GM12878 (cell line): Measurements from ENCODE around the gene PMM2.

Experiments used
- EP300 ChIP-seq, 2 experiments: fragments of 150-350 bp in 1 of 2; IDR thresholded peaks; 2 replicates each; pipeline ENCODE4 v1.6.1; 2011 to 2012; ENCODE audit warnings: low read depth in 2 of 2, low read length in 2 of 2, borderline replicate concordance in 1 of 2, improper control_type of control experiment in 1 of 2, inconsistent platforms in 1 of 2; ENCODE audit not compliant: control insufficient read depth in 1 of 2
- FOS ChIP-seq: IDR thresholded peaks from 3 replicates; pipeline ENCODE4 v1.6.1; 2011; ENCODE audit warnings: borderline replicate concordance; ENCODE audit not compliant: insufficient read length; ENCODE audit errors: extremely low read depth
- POLR2A ChIP-seq: IDR thresholded peaks from 2 replicates; pipeline ENCODE4 v1.6.1; 2011; ENCODE audit warnings: low read depth, mild to moderate bottlenecking, low read length
- POLR2AphosphoS5 ChIP-seq: IDR thresholded peaks from 2 replicates; pipeline ENCODE4 v1.6.1; 2011; ENCODE audit warnings: mild to moderate bottlenecking, low read length, inconsistent platforms
- SIN3A ChIP-seq: IDR thresholded peaks from 2 replicates; pipeline ENCODE4 v1.6.1; 2012; ENCODE audit warnings: low read depth, low read length, improper control_type of control experiment
- SMC3 ChIP-seq: IDR thresholded peaks from 2 replicates; pipeline ENCODE4 v1.6.1; 2011; ENCODE audit warnings: low read length, improper control_type of control experiment, borderline replicate concordance
- SRF ChIP-seq, 2 experiments: IDR thresholded peaks; 2 replicates each; pipeline ENCODE4 v1.6.1; 2011; ENCODE audit warnings: low read depth in 2 of 2, low read length in 2 of 2, mild to moderate bottlenecking in 1 of 2, moderate library complexity in 1 of 2
- ZNF274 ChIP-seq: IDR thresholded peaks from one replicate; pipeline ENCODE4 v1.8.0; 2011; ENCODE audit not compliant: insufficient read length, insufficient read depth
- TF ChIP-seq, protein P1 (sequence below), 3 experiments: IDR thresholded peaks in 2 of 3; conservative IDR thresholded peaks in 1 of 3; 2 replicates each; pipeline ENCODE4 v1.5.1; 2011; ENCODE audit warnings: low read depth in 3 of 3, low read length in 3 of 3, mild to moderate bottlenecking in 3 of 3, control low read depth in 2 of 3, moderate library complexity in 2 of 3, inconsistent platforms in 1 of 3, mixed read lengths in 1 of 3; ENCODE audit not compliant: control insufficient read depth in 2 of 3, insufficient read depth in 1 of 3; ENCODE audit errors: extremely low read depth in 1 of 3
- TF ChIP-seq, protein P2 (sequence below): fragments of 450-650 bp; formaldehyde crosslinking; IDR thresholded peaks from 2 replicates; pipeline ENCODE4 v1.5.0; 2022; ENCODE audit warnings: mild to moderate bottlenecking, missing genetic modification characterization
- TF ChIP-seq, protein P3 (sequence below): fragments of 450-650 bp; IDR thresholded peaks from 2 replicates; pipeline ENCODE4 v1.6.1; 2017; ENCODE audit warnings: antibody characterized with exemption, mild to moderate bottlenecking, moderate library complexity
- TF ChIP-seq, protein P4 (sequence below): fragments of 450-650 bp; IDR thresholded peaks from 2 replicates; pipeline ENCODE4 v1.6.1; 2014; ENCODE audit warnings: mild to moderate bottlenecking

DNA sequence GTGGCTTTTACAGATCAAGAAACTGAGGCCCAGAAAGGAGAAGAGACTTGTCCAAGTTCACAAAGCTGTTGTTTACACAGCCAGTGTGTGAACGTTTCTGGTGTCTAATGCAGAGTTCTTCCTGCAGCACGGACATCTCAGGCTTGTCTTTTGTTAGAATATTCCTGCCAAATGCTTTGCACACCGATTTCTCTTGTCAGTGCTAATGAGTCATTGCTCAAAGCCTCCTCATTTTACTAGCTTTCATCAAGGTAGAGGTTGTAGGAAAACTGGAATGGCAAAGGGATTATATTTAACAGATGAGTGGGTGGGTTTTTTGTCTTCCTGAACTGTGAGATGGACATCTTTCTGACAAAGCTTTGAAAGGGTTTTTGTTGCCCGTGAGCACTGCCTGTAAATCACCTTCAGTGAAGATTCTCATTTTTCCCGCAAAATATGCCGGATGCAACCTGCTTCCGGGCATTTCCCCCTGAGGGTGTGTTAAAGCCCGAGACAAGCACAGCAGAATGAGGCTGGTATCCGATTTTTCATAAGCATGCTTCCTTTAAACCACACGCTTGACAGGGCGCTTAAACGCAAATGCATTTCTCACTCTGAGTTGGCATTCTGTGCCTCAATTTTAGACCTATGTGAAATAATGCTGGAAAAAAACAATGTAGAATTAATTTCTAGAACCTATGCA lies 14.7 kb downstream of the PMM2 start:
- TF ChIP-seq EP300 (IDR thresholded peaks at IDR 0.05; ENCODE audit: borderline replicate concordance in 1 of 2, control insufficient read depth in 1 of 2, low read depth in 2 of 2, low read length in 2 of 2), result no peak
- TF ChIP-seq, protein P1, sequence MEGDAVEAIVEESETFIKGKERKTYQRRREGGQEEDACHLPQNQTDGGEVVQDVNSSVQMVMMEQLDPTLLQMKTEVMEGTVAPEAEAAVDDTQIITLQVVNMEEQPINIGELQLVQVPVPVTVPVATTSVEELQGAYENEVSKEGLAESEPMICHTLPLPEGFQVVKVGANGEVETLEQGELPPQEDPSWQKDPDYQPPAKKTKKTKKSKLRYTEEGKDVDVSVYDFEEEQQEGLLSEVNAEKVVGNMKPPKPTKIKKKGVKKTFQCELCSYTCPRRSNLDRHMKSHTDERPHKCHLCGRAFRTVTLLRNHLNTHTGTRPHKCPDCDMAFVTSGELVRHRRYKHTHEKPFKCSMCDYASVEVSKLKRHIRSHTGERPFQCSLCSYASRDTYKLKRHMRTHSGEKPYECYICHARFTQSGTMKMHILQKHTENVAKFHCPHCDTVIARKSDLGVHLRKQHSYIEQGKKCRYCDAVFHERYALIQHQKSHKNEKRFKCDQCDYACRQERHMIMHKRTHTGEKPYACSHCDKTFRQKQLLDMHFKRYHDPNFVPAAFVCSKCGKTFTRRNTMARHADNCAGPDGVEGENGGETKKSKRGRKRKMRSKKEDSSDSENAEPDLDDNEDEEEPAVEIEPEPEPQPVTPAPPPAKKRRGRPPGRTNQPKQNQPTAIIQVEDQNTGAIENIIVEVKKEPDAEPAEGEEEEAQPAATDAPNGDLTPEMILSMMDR (IDR thresholded peaks at IDR 0.05 in 2 of 3, conservative IDR thresholded peaks at IDR 0.05 in 1 of 3; ENCODE audit: control insufficient read depth in 2 of 3, extremely low read depth in 1 of 3, insufficient read depth in 1 of 3, low read depth in 3 of 3, low read length in 3 of 3), result no peak
- TF ChIP-seq SMC3, result no peak
- no peak for TF ChIP-seq FOS
- no peak for TF ChIP-seq POLR2AphosphoS5
- TF ChIP-seq, protein P2, sequence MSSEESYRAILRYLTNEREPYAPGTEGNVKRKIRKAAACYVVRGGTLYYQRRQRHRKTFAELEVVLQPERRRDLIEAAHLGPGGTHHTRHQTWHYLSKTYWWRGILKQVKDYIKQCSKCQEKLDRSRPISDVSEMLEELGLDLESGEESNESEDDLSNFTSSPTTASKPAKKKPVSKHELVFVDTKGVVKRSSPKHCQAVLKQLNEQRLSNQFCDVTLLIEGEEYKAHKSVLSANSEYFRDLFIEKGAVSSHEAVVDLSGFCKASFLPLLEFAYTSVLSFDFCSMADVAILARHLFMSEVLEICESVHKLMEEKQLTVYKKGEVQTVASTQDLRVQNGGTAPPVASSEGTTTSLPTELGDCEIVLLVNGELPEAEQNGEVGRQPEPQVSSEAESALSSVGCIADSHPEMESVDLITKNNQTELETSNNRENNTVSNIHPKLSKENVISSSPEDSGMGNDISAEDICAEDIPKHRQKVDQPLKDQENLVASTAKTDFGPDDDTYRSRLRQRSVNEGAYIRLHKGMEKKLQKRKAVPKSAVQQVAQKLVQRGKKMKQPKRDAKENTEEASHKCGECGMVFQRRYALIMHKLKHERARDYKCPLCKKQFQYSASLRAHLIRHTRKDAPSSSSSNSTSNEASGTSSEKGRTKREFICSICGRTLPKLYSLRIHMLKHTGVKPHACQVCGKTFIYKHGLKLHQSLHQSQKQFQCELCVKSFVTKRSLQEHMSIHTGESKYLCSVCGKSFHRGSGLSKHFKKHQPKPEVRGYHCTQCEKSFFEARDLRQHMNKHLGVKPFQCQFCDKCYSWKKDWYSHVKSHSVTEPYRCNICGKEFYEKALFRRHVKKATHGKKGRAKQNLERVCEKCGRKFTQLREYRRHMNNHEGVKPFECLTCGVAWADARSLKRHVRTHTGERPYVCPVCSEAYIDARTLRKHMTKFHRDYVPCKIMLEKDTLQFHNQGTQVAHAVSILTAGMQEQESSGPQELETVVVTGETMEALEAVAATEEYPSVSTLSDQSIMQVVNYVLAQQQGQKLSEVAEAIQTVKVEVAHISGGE (CRISPR knock-in tag), result no peak
- TF ChIP-seq SRF (IDR thresholded peaks at IDR 0.05; ENCODE audit: low read depth in 2 of 2, low read length in 2 of 2), result no peak
- TF ChIP-seq POLR2A, result no peak
- TF ChIP-seq, protein P3, sequence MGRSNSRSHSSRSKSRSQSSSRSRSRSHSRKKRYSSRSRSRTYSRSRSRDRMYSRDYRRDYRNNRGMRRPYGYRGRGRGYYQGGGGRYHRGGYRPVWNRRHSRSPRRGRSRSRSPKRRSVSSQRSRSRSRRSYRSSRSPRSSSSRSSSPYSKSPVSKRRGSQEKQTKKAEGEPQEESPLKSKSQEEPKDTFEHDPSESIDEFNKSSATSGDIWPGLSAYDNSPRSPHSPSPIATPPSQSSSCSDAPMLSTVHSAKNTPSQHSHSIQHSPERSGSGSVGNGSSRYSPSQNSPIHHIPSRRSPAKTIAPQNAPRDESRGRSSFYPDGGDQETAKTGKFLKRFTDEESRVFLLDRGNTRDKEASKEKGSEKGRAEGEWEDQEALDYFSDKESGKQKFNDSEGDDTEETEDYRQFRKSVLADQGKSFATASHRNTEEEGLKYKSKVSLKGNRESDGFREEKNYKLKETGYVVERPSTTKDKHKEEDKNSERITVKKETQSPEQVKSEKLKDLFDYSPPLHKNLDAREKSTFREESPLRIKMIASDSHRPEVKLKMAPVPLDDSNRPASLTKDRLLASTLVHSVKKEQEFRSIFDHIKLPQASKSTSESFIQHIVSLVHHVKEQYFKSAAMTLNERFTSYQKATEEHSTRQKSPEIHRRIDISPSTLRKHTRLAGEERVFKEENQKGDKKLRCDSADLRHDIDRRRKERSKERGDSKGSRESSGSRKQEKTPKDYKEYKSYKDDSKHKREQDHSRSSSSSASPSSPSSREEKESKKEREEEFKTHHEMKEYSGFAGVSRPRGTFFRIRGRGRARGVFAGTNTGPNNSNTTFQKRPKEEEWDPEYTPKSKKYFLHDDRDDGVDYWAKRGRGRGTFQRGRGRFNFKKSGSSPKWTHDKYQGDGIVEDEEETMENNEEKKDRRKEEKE, result no peak
- TF ChIP-seq SIN3A, result no peak
- TF ChIP-seq ZNF274, result no peak
- TF ChIP-seq, protein P4, sequence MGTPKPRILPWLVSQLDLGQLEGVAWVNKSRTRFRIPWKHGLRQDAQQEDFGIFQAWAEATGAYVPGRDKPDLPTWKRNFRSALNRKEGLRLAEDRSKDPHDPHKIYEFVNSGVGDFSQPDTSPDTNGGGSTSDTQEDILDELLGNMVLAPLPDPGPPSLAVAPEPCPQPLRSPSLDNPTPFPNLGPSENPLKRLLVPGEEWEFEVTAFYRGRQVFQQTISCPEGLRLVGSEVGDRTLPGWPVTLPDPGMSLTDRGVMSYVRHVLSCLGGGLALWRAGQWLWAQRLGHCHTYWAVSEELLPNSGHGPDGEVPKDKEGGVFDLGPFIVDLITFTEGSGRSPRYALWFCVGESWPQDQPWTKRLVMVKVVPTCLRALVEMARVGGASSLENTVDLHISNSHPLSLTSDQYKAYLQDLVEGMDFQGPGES, result no peak
